ENCODE data around the gene ZNF282. TPM values are rescaled to one million over a fixed set of nuclear protein-coding genes. Genes with fewer than 3 reads are reported as not detected.

Gene ZNF282
- polyA plus RNA-seq, 1 experiment = 8.2 TPM

GRCh38 chr7:149153346-149153745 is 42.0 kb upstream of the ZNF282 start:
- ChIA-PET POLR2A (no interaction called here), CTCF (interaction anchor here (1.7 kb wide), 1 partner anchor 27 kb away, joined by 6 read pairs; no protein-coding TSS in a partner anchor)
- H3K9me3 ChIP-seq (ENCODE audit: control insufficient read depth, insufficient read depth, low read length) = peaks cover 3% of the 10 kb centered on the region; the same call in 1 of the 2 replicates
- no peak overlapping the region for H3K27ac ChIP-seq (ENCODE audit: low read depth, low read length)
- TF ChIP-seq CTCF (IDR thresholded peaks at IDR 0.05; ENCODE audit: low read depth, low read length) = no peak
- H3K4me3 ChIP-seq (ENCODE audit: low read depth, low read length) = no peak overlapping the region
- no peak for DNase-seq (ENCODE audit: low read depth, low spot score)
- H3K27me3 ChIP-seq (ENCODE audit: control insufficient read depth, insufficient read depth, low read length) = no peaks in the 10 kb centered on the region

- POLR2A ChIA-PET = no interaction called here
- TF ChIP-seq CTCF (IDR thresholded peaks at IDR 0.05; ENCODE audit: low read depth, low read length) = no peak
- Histone ChIP-seq H3K27ac (ENCODE audit: low read depth, low read length) (no peak overlapping the region), H3K9me3 (ENCODE audit: control insufficient read depth, insufficient read depth, low read length) (peaks cover 3% of the 10 kb centered on the region; the same call in 1 of the 2 replicates), H3K27me3 (ENCODE audit: control insufficient read depth, insufficient read depth, low read length) (no peaks in the 10 kb centered on the region), H3K4me3 (ENCODE audit: low read depth, low read length) (no peak overlapping the region)
- DNase-seq (ENCODE audit: low read depth, low spot score) = no peak
- CTCF ChIA-PET = interaction anchor here (1.7 kb wide), 1 partner anchor 27 kb away, joined by 6 read pairs; no protein-coding TSS in a partner anchor
Measured at GRCh38 chr7:149154056-149154455, 41.3 kb upstream of the ZNF282 start.

GRCh38 chr7:149156898-149157297 is 38.4 kb upstream of the ZNF282 start:
- TF ChIP-seq CTCF (IDR thresholded peaks at IDR 0.05; ENCODE audit: low read depth, low read length) = no peak

GRCh38 chr7:149161241-149161848 is 34.0 kb upstream of the ZNF282 start:
- Histone ChIP-seq H3K9me3 (ENCODE audit: control insufficient read depth, insufficient read depth, low read length) (no peaks in the 10 kb centered on the region), H3K27me3 (ENCODE audit: control insufficient read depth, insufficient read depth, low read length) (no peaks in the 10 kb centered on the region), H3K4me3 (ENCODE audit: low read depth, low read length) (no peak overlapping the region), H3K27ac (ENCODE audit: low read depth, low read length) (no peak overlapping the region)
- ChIA-PET CTCF (no interaction called here), POLR2A (no interaction called here)
- no peak for TF ChIP-seq CTCF (IDR thresholded peaks at IDR 0.05; ENCODE audit: low read depth, low read length)
- no peak for DNase-seq (ENCODE audit: low read depth, low spot score)

More at GRCh38 chr7:149156898-149157297, 38.4 kb upstream of the ZNF282 start:
- DNase-seq (ENCODE audit: low read depth, low spot score) = no peak
- H3K4me3 ChIP-seq (ENCODE audit: low read depth, low read length) = no peak overlapping the region
- H3K27ac ChIP-seq (ENCODE audit: low read depth, low read length) = no peak overlapping the region
- no peaks in the 10 kb centered on the region for H3K27me3 ChIP-seq (ENCODE audit: control insufficient read depth, insufficient read depth, low read length)
- ChIA-PET POLR2A (no interaction called here), CTCF (no interaction called here)
- H3K9me3 ChIP-seq (ENCODE audit: control insufficient read depth, insufficient read depth, low read length) = no peaks in the 10 kb centered on the region

- POLR2A ChIA-PET = no interaction called here
Measured at GRCh38 chr7:149166142-149166541, 29.2 kb upstream of the ZNF282 start.

More at GRCh38 chr7:149166142-149166541, 29.2 kb upstream of the ZNF282 start:
- Histone ChIP-seq H3K27me3 (ENCODE audit: control insufficient read depth, insufficient read depth, low read length) (no peaks in the 10 kb centered on the region), H3K9me3 (ENCODE audit: control insufficient read depth, insufficient read depth, low read length) (no peaks in the 10 kb centered on the region), H3K4me3 (ENCODE audit: low read depth, low read length) (no peak overlapping the region), H3K27ac (ENCODE audit: low read depth, low read length) (no peak overlapping the region)
- CTCF ChIA-PET = interaction anchor here (1.2 kb wide), 1 partner anchor 29 kb away, joined by 3 read pairs; the partner anchor contains the start of gene ZNF282
- no peak for TF ChIP-seq CTCF (IDR thresholded peaks at IDR 0.05; ENCODE audit: low read depth, low read length)
- DNase-seq (ENCODE audit: low read depth, low spot score) = no peak
